IPS DF 6.9 (cell line): ENCODE results near the gene ZC3HAV1.
"Not testable (repeated sequence)": the region's sequence is repeated elsewhere in the genome, so short reads cannot be mapped to it uniquely, and the experiment has no call there.

ENCODE experiments used
- DNase-seq: peaks from one replicate; pipeline ENCODE4 v3.0.0-alpha.2; 2013; ENCODE audit warnings: low read depth, low spot score
- H3K27ac ChIP-seq: one replicate; pipeline ENCODE4 v1.5.1; 2013; ENCODE audit warnings: low read length, control low read depth
- H3K27me3 ChIP-seq: 2 replicates; pipeline ENCODE4 v1.6.1; 2013; ENCODE audit warnings: mild to moderate bottlenecking, low read length; ENCODE audit not compliant: control insufficient read depth, insufficient read depth
- H3K36me3 ChIP-seq: 2 replicates; pipeline ENCODE4 v1.6.1; 2013; ENCODE audit warnings: low read length; ENCODE audit not compliant: control insufficient read depth, insufficient read depth
- H3K4me1 ChIP-seq: 2 replicates; pipeline ENCODE4 v1.6.1; 2013; ENCODE audit warnings: low read length; ENCODE audit not compliant: control insufficient read depth, insufficient read depth
- H3K4me3 ChIP-seq: 2 replicates; pipeline ENCODE4 v1.5.1; 2013; ENCODE audit warnings: mild to moderate bottlenecking, low read length
- H3K9me3 ChIP-seq: 2 replicates; pipeline ENCODE4 v1.6.1; 2013; ENCODE audit warnings: low read length, inconsistent platforms; ENCODE audit not compliant: control insufficient read depth, insufficient read depth
- WGBS: extraction: QIAGEN DNeasy Blood & Tissue Kit; methylation state at CpG from one replicate; pipeline ENCODE4 v1.1.7; 2013; ENCODE audit warnings: mixed read lengths, missing lambda C conversion rate; ENCODE audit not compliant: insufficient read length, insufficient coverage; 5-methylcytosine and 5-hydroxymethylcytosine counted together

The ZC3HAV1 gene

GRCh38 chr7:139124995-139125394, 15.5 kb upstream of the ZC3HAV1 start:
- not testable (repeated sequence) for H3K27ac ChIP-seq, H3K4me1 ChIP-seq, DNase-seq, H3K27me3 ChIP-seq, H3K36me3 ChIP-seq, H3K9me3 ChIP-seq, H3K4me3 ChIP-seq
- no CpG with 5 or more reads among the region's 3 CpGs for WGBS

- H3K27me3 ChIP-seq, result no peaks in the 10 kb centered on the region
- no peak overlapping the region for H3K27ac ChIP-seq
- DNase-seq, result no peak
- WGBS, result no CpG with 5 or more reads among the region's 4 CpGs
- no peaks in the 10 kb centered on the region for H3K9me3 ChIP-seq
- no peaks in the 10 kb centered on the region for H3K4me1 ChIP-seq
- no peaks in the 10 kb centered on the region for H3K36me3 ChIP-seq
- no peak overlapping the region for H3K4me3 ChIP-seq
These were observed 14.8 kb upstream of the ZC3HAV1 start for GRCh38 chr7:139124084-139124914.

- no peaks in the 10 kb centered on the region for H3K4me1 ChIP-seq
- H3K9me3 ChIP-seq, result no peaks in the 10 kb centered on the region
- no peaks in the 10 kb centered on the region for H3K27me3 ChIP-seq
- no peak overlapping the region for H3K4me3 ChIP-seq
- H3K27ac ChIP-seq, result no peak overlapping the region
- no peak for DNase-seq
- no peaks in the 10 kb centered on the region for H3K36me3 ChIP-seq
- WGBS, result no CpG with 5 or more reads among the region's 4 CpGs
These were observed 9.9 kb upstream of the ZC3HAV1 start for GRCh38 chr7:139119486-139119849.

GRCh38 chr7:139118805-139119485, 9.4 kb upstream of the ZC3HAV1 start:
- no peaks in the 10 kb centered on the region for H3K27me3 ChIP-seq
- DNase-seq, result no peak
- H3K4me3 ChIP-seq, result no peak overlapping the region
- no peak overlapping the region for H3K27ac ChIP-seq
- H3K9me3 ChIP-seq, result no peaks in the 10 kb centered on the region
- no CpG with 5 or more reads among the region's 7 CpGs for WGBS
- no peaks in the 10 kb centered on the region for H3K36me3 ChIP-seq
- no peaks in the 10 kb centered on the region for H3K4me1 ChIP-seq

GRCh38 chr7:139118234-139118804, 8.8 kb upstream of the ZC3HAV1 start:
- Histone ChIP-seq H3K9me3 (no peaks in the 10 kb centered on the region), H3K4me3 (no peak overlapping the region), H3K27ac (no peak overlapping the region), H3K36me3 (no peaks in the 10 kb centered on the region), H3K27me3 (no peaks in the 10 kb centered on the region), H3K4me1 (no peaks in the 10 kb centered on the region)
- no peak for DNase-seq
- whole genome bisulfite sequencing, result no CpG with 5 or more reads among the region's 8 CpGs

GRCh38 chr7:139117599-139118233, 8.2 kb upstream of the ZC3HAV1 start:
- Histone ChIP-seq H3K27ac (no peak overlapping the region), H3K36me3 (no peaks in the 10 kb centered on the region), H3K27me3 (no peaks in the 10 kb centered on the region), H3K4me3 (no peak overlapping the region), H3K9me3 (no peaks in the 10 kb centered on the region), H3K4me1 (no peaks in the 10 kb centered on the region)
- 100% methylated on average over 2 of the region's 5 CpGs for WGBS
- DNase-seq, result no peak

GRCh38 chr7:139116999-139117398, 7.5 kb upstream of the ZC3HAV1 start:
- no peaks in the 10 kb centered on the region for H3K4me1 ChIP-seq
- no peaks in the 10 kb centered on the region for H3K27me3 ChIP-seq
- no CpG with 5 or more reads among the region's 3 CpGs for WGBS
- no peaks in the 10 kb centered on the region for H3K36me3 ChIP-seq
- no peak for DNase-seq
- H3K9me3 ChIP-seq, result no peaks in the 10 kb centered on the region
- no peak overlapping the region for H3K4me3 ChIP-seq
- no peak overlapping the region for H3K27ac ChIP-seq

- DNase-seq, result no peak
- Histone ChIP-seq H3K27me3 (no peaks in the 10 kb centered on the region), H3K4me3 (no peak overlapping the region), H3K9me3 (no peaks in the 10 kb centered on the region), H3K4me1 (no peaks in the 10 kb centered on the region), H3K36me3 (no peaks in the 10 kb centered on the region), H3K27ac (no peak overlapping the region)
- WGBS, result no CpG with 5 or more reads among the region's 3 CpGs
These were observed 5.6 kb upstream of the ZC3HAV1 start for GRCh38 chr7:139115104-139115503.

- Histone ChIP-seq H3K4me1 (no peaks in the 10 kb centered on the region), H3K9me3 (no peaks in the 10 kb centered on the region)
These were observed 5.1 kb upstream of the ZC3HAV1 start for GRCh38 chr7:139114585-139114984.

GRCh38 chr7:139114018-139114417, 4.5 kb upstream of the ZC3HAV1 start:
- Histone ChIP-seq H3K4me1 (no peaks in the 10 kb centered on the region), H3K27ac (no peak overlapping the region), H3K27me3 (no peaks in the 10 kb centered on the region), H3K9me3 (no peaks in the 10 kb centered on the region), H3K4me3 (no peak overlapping the region), H3K36me3 (no peaks in the 10 kb centered on the region)
- no peak for DNase-seq
- WGBS, result no CpG with 5 or more reads among the region's 3 CpGs

More at GRCh38 chr7:139114585-139114984, 5.1 kb upstream of the ZC3HAV1 start:
- Histone ChIP-seq H3K36me3 (no peaks in the 10 kb centered on the region), H3K27me3 (no peaks in the 10 kb centered on the region), H3K27ac (no peak overlapping the region), H3K4me3 (no peak overlapping the region)
- DNase-seq, result no peak
- no CpG with 5 or more reads among the region's 5 CpGs for WGBS
